Pancreas (tissue), 10 donors: Measurements from ENCODE around the gene GDPD4. TPM values are rescaled to one million over a fixed set of nuclear protein-coding genes. Genes with fewer than 3 reads are reported as not detected.

ENCODE experiments used
- ATAC-seq, 4 donors: fragments of 200-7000 bp; cut with Tn5 transposase; one replicate each; pipeline versions ENCODE4 v1.8.0 to v1.9.1; 2020; ENCODE audit warnings: mild to moderate bottlenecking in 4 of 4, moderate library complexity in 4 of 4
- DNase-seq, 6 donors: peaks; one replicate each; pipeline ENCODE4 v3.0.0-alpha.2; 2020
- FAIRE-seq: peaks from 2 replicates; lab custom pipeline; 2012; peaks lifted over from hg19 to GRCh38; lab: Jason Lieb, UNC
- H3K27ac ChIP-seq, 4 donors: fragments of 200-600 bp; sonication (generic); 1 replicate in 3 of 4; 2 replicates in 1 of 4; pipeline versions ENCODE4 v1.5.0 to v1.8.0; 2020
- H3K27me3 ChIP-seq, 4 donors: fragments of 200-600 bp; one replicate each; pipeline ENCODE4 v1.8.0; 2021
- H3K36me3 ChIP-seq, 3 donors: fragments of 200-600 bp; sonication (generic) in 1 of 3; one replicate each; pipeline versions ENCODE4 v1.5.0 to v1.8.0; 2020 to 2021
- H3K4me1 ChIP-seq, 3 donors: fragments of 200-600 bp; one replicate each; pipeline ENCODE4 v1.8.0; 2021
- H3K4me3 ChIP-seq, 4 donors: fragments of 200-600 bp; sonication (generic) in 2 of 4; one replicate each; pipeline versions ENCODE4 v1.5.0 to v1.8.0; 2020 to 2021
- H3K9me3 ChIP-seq, 4 donors: fragments of 200-600 bp; one replicate each; pipeline ENCODE4 v1.8.0; 2021
- WGBS, 2 donors: extraction: QIAGEN DNeasy Blood & Tissue Kit; methylation state at CpG; one replicate each; pipeline ENCODE4 v1.1.7; 2013; 5-methylcytosine and 5-hydroxymethylcytosine counted together
- intact Hi-C, 3 donors: fragments of 100-400 bp; cut with DNase I; formaldehyde crosslinking; loops; one replicate each; pipeline versions ENCODE4 v1.11.1 to v1.14.2; 2022
- polyA plus RNA-seq, 2 donors: library from polyadenylated mRNA; stranded (reverse); fragments of 200-250 nt; gene quantifications; one replicate each; pipeline ENCODE4 v1.2.3, GENCODE V29; 2013
- total RNA-seq, 6 donors: library from RNA; stranded (reverse); fragmentation: NEBNext Ultra II Directional in 4 of 6; extraction: Animal tissue kit (Norgen Biotek cat#: 25700) in 4 of 6; gene quantifications; one replicate each; pipeline versions ENCODE4 v1.2.1 to v1.2.4, GENCODE V29; 2021 to 2023
- TF ChIP-seq, protein P1 (sequence below), 4 donors: fragments of 200-600 bp; sonication (generic) in 3 of 4; IDR thresholded peaks; one replicate each; pipeline versions ENCODE4 v1.5.0 to v1.8.0; 2021; ENCODE audit warnings: antibody characterized with exemption in 4 of 4
- donor health status: healthy with polysubstance abuse.
- donor health status: DM: no; HTN: no; CAD: no; lungs with moderate emphysema.
- donor health status: DM: no; HTN: no; CAD: no.
- donor health status: control.
- donor health status: control.
- donor health status: Bipolar disorder and iron deficiency.
- donor health status: DM: yes; HTN: yes; CAD: no.
- donor health status: DM: no; HTN: no; CAD: no.
- donor health status: DM: no; HTN: no; CAD: no.
- donor health status: DM: yes; HTN: yes; CAD: no.

Gene GDPD4
- total and polyA plus RNA-seq, 8 donors = not detected

- H3K36me3 ChIP-seq = no peaks in the 10 kb centered on the region
- FAIRE-seq (no peak), DNase-seq (no peak), ATAC-seq (peak in 3 of 4 donors; percentile 41 to 61 (median 56))
- peak overlapping the region in 2 of 4 donors; percentile 24 to 27 for H3K27ac ChIP-seq
- no peaks in the 10 kb centered on the region for H3K9me3 ChIP-seq
- H3K4me1 ChIP-seq = peaks cover 0 to 15% (median 14%) of the 10 kb centered on the region in 3 donors
- no peaks in the 10 kb centered on the region for H3K27me3 ChIP-seq
- intact Hi-C loops = no loop called here
- no peak overlapping the region for H3K4me3 ChIP-seq
- WGBS, 2 donors = 49 to 95% methylated on average over 1 of the region's 1 CpG
- TF ChIP-seq, protein P1, sequence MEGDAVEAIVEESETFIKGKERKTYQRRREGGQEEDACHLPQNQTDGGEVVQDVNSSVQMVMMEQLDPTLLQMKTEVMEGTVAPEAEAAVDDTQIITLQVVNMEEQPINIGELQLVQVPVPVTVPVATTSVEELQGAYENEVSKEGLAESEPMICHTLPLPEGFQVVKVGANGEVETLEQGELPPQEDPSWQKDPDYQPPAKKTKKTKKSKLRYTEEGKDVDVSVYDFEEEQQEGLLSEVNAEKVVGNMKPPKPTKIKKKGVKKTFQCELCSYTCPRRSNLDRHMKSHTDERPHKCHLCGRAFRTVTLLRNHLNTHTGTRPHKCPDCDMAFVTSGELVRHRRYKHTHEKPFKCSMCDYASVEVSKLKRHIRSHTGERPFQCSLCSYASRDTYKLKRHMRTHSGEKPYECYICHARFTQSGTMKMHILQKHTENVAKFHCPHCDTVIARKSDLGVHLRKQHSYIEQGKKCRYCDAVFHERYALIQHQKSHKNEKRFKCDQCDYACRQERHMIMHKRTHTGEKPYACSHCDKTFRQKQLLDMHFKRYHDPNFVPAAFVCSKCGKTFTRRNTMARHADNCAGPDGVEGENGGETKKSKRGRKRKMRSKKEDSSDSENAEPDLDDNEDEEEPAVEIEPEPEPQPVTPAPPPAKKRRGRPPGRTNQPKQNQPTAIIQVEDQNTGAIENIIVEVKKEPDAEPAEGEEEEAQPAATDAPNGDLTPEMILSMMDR (IDR thresholded peaks at IDR 0.05) = no peak
These were observed 69.7 kb downstream of the GDPD4 start for GRCh38 chr11:77231800-77232199.

- DNase-seq = no peak
- Histone ChIP-seq H3K27me3 (no peaks in the 10 kb centered on the region), H3K9me3 (no peaks in the 10 kb centered on the region), H3K4me1 (peaks cover 0 to 15% (median 14%) of the 10 kb centered on the region in 3 donors), H3K36me3 (no peaks in the 10 kb centered on the region), H3K4me3 (no peak overlapping the region), H3K27ac (peak overlapping the region in 2 of 4 donors; percentile 24 to 27)
- WGBS, 2 donors = 97 to 98% methylated on average over 5 of the region's 5 CpGs
- intact Hi-C loops = no loop called here
- TF ChIP-seq, protein P1 (IDR thresholded peaks at IDR 0.05) = no peak
- no peak for FAIRE-seq
- ATAC-seq = no peak
These were observed 70.4 kb downstream of the GDPD4 start for GRCh38 chr11:77230878-77231605.

- ATAC-seq = peak in 1 of 4 donors; percentile 60
- intact Hi-C loops = no loop called here
- TF ChIP-seq, protein P1 (IDR thresholded peaks at IDR 0.05) = no peak
- no peaks in the 10 kb centered on the region for H3K36me3 ChIP-seq
- H3K27ac ChIP-seq = no peak overlapping the region
- H3K4me3 ChIP-seq = no peak overlapping the region
- H3K4me1 ChIP-seq = no peaks in the 10 kb centered on the region
- no peak for DNase-seq
- 76 to 86% methylated on average over 9 of the region's 9 CpGs for whole genome bisulfite sequencing, 2 donors
- no peaks in the 10 kb centered on the region for H3K9me3 ChIP-seq
- no peak for FAIRE-seq
- no peaks in the 10 kb centered on the region for H3K27me3 ChIP-seq
These were observed 77.7 kb downstream of the GDPD4 start for GRCh38 chr11:77223797-77224196.

DNA sequence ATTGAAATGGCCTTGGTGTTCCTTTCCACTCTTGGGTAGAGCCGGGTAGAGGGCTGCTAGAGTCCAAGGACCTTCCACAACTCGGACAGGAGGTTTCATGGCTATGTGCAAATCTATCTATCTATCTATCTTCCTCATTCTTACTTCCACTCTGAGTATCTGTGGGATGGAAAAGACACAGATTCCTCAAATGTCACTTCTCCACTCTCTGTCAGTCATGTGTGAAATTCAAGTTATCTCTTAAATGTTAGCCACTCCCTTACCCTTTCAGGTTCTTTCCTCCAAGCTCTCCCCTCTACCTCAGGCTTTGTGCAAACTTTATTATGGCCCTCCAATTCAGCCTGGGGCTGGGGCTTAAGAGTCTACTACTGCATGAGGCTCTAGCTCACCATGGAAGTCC lies 84.3 kb downstream of the GDPD4 start:
- Histone ChIP-seq H3K9me3 (no peaks in the 10 kb centered on the region), H3K27me3 (no peaks in the 10 kb centered on the region), H3K4me1 (no peaks in the 10 kb centered on the region), H3K27ac (no peak overlapping the region), H3K36me3 (no peaks in the 10 kb centered on the region), H3K4me3 (no peak overlapping the region)
- intact Hi-C loops = no loop called here
- ATAC-seq (no peak), FAIRE-seq (no peak), DNase-seq (no peak)
- TF ChIP-seq, protein P1 (IDR thresholded peaks at IDR 0.05) = no peak
- WGBS, 2 donors = 82 to 84% methylated on average over 2 of the region's 2 CpGs

GRCh38 chr11:77215106-77215505 lies 86.4 kb downstream of the GDPD4 start:
- 82 to 87% methylated on average over 3 of the region's 3 CpGs for WGBS, 2 donors
- intact Hi-C loops = no loop called here
- H3K9me3 ChIP-seq = no peaks in the 10 kb centered on the region
- no peak overlapping the region for H3K4me3 ChIP-seq
- H3K27me3 ChIP-seq = no peaks in the 10 kb centered on the region
- TF ChIP-seq, protein P1 (IDR thresholded peaks at IDR 0.05) = no peak
- no peaks in the 10 kb centered on the region for H3K36me3 ChIP-seq
- ATAC-seq = no peak
- H3K4me1 ChIP-seq = no peaks in the 10 kb centered on the region
- no peak for FAIRE-seq
- DNase-seq = no peak
- no peak overlapping the region for H3K27ac ChIP-seq
